GM06990 (cell line): ENCODE measurements around the gene ATP9A.

Experiments used
- DNase-seq: peaks from one replicate; pipeline ENCODE4 v3.0.0-alpha.2; 2011; ENCODE audit not compliant: insufficient read length; ENCODE audit errors: extremely low read depth
- H3K27me3 ChIP-seq: replicated peaks from 2 replicates; pipeline ENCODE4 v1.6.0; 2011; ENCODE audit warnings: low read length; ENCODE audit not compliant: control insufficient read depth, insufficient read depth
- H3K36me3 ChIP-seq: 2 replicates; pipeline ENCODE4 v1.5.1; 2011; ENCODE audit warnings: low read length; ENCODE audit not compliant: control insufficient read depth, insufficient read depth
- H3K4me3 ChIP-seq: replicated peaks from 2 replicates; pipeline ENCODE4 v1.5.1; 2011; ENCODE audit warnings: low read depth, mild to moderate bottlenecking, control low read depth, low read length
- TF ChIP-seq, protein P1 (sequence below): IDR thresholded peaks from 2 replicates; pipeline ENCODE4 v1.5.1; 2011; ENCODE audit warnings: low read length, control low read depth, mild to moderate bottlenecking, inconsistent platforms; ENCODE audit not compliant: insufficient read depth, poor library complexity, severe bottlenecking

ATP9A gene

DNA sequence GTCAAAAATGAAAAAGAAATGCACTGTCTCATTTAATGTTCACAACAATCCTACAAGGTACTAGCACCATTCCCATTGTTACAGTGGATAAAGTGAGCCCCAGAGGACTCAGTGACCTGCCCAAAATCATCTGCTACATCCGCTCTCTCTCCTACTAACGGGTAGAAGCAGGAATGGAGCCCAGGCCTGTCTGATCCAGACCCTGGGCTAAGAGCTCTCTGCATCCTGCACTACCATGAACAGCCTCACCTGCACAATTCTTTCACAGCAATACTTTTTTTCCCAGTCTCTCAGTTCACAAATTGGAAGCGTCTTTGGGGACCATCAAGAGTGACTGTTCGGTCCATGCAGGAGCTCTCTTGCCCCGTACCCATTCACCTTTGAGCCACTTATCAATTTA is 31.2 kb downstream of the ATP9A start:
- TF ChIP-seq, protein P1, sequence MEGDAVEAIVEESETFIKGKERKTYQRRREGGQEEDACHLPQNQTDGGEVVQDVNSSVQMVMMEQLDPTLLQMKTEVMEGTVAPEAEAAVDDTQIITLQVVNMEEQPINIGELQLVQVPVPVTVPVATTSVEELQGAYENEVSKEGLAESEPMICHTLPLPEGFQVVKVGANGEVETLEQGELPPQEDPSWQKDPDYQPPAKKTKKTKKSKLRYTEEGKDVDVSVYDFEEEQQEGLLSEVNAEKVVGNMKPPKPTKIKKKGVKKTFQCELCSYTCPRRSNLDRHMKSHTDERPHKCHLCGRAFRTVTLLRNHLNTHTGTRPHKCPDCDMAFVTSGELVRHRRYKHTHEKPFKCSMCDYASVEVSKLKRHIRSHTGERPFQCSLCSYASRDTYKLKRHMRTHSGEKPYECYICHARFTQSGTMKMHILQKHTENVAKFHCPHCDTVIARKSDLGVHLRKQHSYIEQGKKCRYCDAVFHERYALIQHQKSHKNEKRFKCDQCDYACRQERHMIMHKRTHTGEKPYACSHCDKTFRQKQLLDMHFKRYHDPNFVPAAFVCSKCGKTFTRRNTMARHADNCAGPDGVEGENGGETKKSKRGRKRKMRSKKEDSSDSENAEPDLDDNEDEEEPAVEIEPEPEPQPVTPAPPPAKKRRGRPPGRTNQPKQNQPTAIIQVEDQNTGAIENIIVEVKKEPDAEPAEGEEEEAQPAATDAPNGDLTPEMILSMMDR: no peak
- H3K4me3 ChIP-seq: no peak overlapping the region
- no peaks in the 10 kb centered on the region for H3K27me3 ChIP-seq
- DNase-seq: no peak
- H3K36me3 ChIP-seq: no peaks in the 10 kb centered on the region

DNA sequence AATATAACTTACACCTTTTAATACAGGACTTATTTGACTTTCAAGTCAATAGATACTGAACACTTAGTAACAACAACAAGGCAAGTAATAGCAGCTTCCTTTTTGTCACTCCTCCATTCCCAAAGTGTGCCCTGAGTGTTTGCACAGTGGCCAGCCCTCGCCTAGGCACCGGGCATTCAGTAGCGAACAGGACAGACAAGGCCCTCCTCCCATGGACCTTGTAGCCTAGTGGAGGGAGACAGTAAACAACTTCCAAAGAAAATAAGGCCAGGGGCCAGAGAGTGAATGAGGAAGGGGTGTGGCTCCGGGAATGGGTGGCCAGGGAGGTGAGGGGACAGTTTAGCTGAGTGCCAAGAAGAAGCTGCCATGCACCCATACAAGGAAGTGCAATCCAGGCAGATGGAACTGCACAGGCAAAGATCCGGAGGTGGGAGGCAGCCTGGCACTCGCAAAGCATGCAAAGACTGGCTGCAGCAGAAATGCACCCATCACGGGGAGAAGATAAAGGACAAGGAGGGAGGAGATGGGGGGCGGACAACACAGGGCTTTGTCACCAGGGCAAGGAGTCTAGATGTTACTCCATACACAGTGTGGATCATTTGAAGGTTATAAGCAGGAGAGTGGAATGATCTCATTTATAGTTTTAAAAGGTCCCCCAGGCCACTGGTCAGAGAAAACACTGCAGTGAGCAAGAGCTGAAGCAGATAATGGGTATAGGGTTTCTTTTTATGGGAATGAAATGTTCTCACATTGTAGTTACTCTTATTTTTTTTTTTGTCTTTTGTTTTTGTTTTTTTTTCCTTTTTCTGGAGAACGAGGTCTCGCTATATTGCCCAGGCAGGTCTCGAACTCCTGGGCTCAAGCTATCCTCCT is 32.2 kb downstream of the ATP9A start:
- no peaks in the 10 kb centered on the region for H3K36me3 ChIP-seq
- TF ChIP-seq, protein P1: no peak
- DNase-seq: no peak
- H3K27me3 ChIP-seq: no peaks in the 10 kb centered on the region
- no peak overlapping the region for H3K4me3 ChIP-seq

DNA sequence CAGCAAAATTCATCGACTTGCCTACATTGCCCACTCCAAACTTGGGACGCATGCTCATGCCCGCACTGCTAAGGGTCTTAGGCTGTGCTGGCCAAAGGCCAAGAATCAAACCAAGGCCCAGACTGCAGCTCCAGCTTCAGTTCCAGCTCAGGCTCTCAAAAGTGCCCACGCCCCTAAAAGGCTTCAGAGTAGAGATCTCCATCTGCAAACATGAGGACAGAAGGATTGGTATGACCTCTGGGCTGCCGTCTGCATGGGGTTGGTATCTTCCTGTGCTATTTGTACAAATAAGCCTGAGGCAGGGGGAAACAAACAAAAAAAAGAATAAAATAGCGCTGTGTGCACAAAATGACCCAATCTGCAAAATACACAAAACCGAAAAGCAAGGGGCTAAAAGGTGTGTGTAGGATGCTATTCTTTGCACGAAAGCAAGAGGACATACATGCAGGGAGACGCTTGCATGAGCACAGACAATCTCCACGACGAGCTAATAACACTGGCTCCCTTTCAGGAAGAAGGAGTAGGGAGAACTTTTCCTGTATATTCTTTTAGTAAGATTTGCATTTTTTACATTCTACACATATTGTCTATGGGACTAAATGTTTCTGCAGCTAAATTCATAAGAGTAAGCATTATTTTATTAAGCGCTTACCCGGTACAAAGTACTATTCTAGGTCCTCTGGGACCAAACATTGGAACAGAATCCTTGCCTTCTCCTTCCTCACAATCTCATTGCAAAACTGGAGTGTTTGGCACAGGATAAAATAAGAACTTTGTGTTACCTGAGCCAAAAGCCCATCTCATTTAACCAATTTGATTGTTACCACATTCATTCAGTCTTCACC is 33.1 kb downstream of the ATP9A start:
- Histone ChIP-seq H3K27me3 (no peaks in the 10 kb centered on the region), H3K36me3 (no peaks in the 10 kb centered on the region), H3K4me3 (no peak overlapping the region)
- no peak for DNase-seq
- TF ChIP-seq, protein P1: no peak

DNA sequence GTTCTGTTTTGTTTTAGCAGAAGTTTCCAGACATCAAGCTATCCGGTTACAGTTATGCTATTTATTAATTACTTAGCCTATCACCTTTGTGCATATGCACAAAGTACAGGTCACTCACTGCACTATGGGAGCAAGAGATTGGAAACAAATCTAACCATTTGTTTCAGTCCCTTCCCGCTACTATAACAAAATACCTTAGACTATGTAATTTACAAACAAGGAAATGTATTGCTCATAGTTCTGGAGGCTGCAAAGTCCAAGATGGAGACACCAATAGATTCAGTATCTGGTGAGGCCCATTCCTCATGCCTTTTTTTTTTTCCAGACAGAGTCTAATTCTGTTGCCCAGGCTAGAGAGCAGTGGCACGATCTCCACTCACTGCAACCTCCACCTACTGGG is 35.1 kb downstream of the ATP9A start:
- TF ChIP-seq, protein P1: no peak
- DNase-seq: no peak
- no peaks in the 10 kb centered on the region for H3K27me3 ChIP-seq
- no peaks in the 10 kb centered on the region for H3K36me3 ChIP-seq
- H3K4me3 ChIP-seq: no peak overlapping the region

DNA sequence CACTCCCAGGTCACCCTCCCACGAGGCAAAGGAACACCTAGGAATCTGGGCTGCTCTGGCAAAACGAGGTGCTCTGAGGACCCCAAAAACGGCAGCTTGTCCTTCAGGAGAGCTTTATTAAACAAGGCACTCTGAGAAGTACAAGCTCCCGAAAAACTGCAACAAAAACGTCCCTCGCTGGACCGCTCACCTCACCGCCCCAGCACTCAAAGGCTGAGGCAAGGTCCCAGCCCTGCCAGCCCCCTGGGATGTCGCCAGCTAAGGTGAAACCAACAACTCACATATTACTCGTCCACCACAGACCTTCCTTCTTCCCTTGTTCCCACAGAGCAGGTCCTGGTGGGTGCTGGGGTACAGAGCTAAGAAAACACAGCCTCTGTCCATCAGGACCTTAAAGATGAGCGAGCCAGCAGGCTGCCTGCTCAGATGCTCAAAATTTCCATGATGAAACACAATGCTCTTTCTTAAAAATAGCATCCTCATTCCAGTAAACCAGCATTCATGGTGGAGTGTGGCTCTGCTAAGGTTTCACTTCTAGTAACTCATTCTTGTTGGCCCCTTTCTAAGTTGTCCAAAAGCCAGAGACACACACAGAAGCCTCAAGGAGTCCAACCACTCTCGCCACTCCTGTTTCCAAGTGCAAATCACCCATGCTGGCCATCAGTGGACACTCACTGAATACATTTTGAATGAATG is 35.9 kb downstream of the ATP9A start:
- Histone ChIP-seq H3K36me3 (no peaks in the 10 kb centered on the region), H3K4me3 (no peak overlapping the region), H3K27me3 (no peaks in the 10 kb centered on the region)
- TF ChIP-seq, protein P1: no peak
- no peak for DNase-seq
